ACC112 (cell line): Measurements from ENCODE around the gene ZNF276.

Source experiments
- H2AFZ ChIP-seq: fragments of 200-600 bp; sonication (generic); one replicate; pipeline ENCODE4 v1.6.0; 2017; ENCODE audit warnings: antibody characterized with exemption, low read length; ENCODE audit not compliant: unreplicated experiment
- H3K27ac ChIP-seq: fragments of 200-600 bp; sonication (generic); 2 replicates; pipeline ENCODE4 v1.5.1; 2014; ENCODE audit warnings: low read depth, mild to moderate bottlenecking, antibody characterized with exemption, low read length, moderate library complexity
- H3K27me3 ChIP-seq: fragments of 200-600 bp; sonication (generic); 2 replicates; pipeline ENCODE4 v1.6.1; 2014; ENCODE audit warnings: mild to moderate bottlenecking, antibody characterized with exemption, low read length, moderate library complexity, mixed read lengths; ENCODE audit not compliant: insufficient read depth
- H3K36me3 ChIP-seq: fragments of 200-600 bp; sonication (generic); 2 replicates; pipeline ENCODE4 v1.6.1; 2016; ENCODE audit warnings: mild to moderate bottlenecking, antibody characterized with exemption, low read length, moderate library complexity, mixed read lengths; ENCODE audit not compliant: insufficient read depth
- H3K4me1 ChIP-seq: fragments of 200-600 bp; sonication (generic); one replicate; pipeline ENCODE4 v1.6.1; 2016; ENCODE audit warnings: low read length, mixed read lengths; ENCODE audit not compliant: insufficient read depth, unreplicated experiment, control insufficient read depth
- H3K4me3 ChIP-seq: fragments of 200-600 bp; sonication (generic); 2 replicates; pipeline ENCODE4 v1.5.1; 2014; ENCODE audit warnings: mild to moderate bottlenecking, low read depth, low read length
- H3K79me2 ChIP-seq: fragments of 200-600 bp; sonication (generic); one replicate; pipeline ENCODE4 v1.6.0; 2016; ENCODE audit warnings: low read length; ENCODE audit not compliant: control insufficient read depth, unreplicated experiment, insufficient read depth

Gene ZNF276

GRCh38 chr16:89716916-89717687 lies 4.2 kb upstream of the ZNF276 start:
- H3K79me2 ChIP-seq = peaks cover 10% of the 10 kb centered on the region
- no peak overlapping the region for H3K27ac ChIP-seq
- H2AFZ ChIP-seq = no peak overlapping the region
- H3K27me3 ChIP-seq = no peaks in the 10 kb centered on the region
- no peaks in the 10 kb centered on the region for H3K36me3 ChIP-seq
- H3K4me1 ChIP-seq = peaks cover 19% of the 10 kb centered on the region
- no peak overlapping the region for H3K4me3 ChIP-seq

- peak overlapping the region; percentile 85; the same call in 1 of the 2 replicates for H3K27ac ChIP-seq
- no peak overlapping the region for H2AFZ ChIP-seq
- no peaks in the 10 kb centered on the region for H3K27me3 ChIP-seq
- H3K4me3 ChIP-seq = no peak overlapping the region
- peaks cover 18% of the 10 kb centered on the region for H3K79me2 ChIP-seq
- peaks cover 25% of the 10 kb centered on the region for H3K4me1 ChIP-seq
- H3K36me3 ChIP-seq = no peaks in the 10 kb centered on the region
These were observed 3.4 kb upstream of the ZNF276 start for GRCh38 chr16:89717688-89718505.

GRCh38 chr16:89720551-89720812 lies 855 bp upstream of the ZNF276 start:
- Histone ChIP-seq H3K4me3 (peak overlapping the region; percentile 84), H3K27ac (peak overlapping the region; percentile 85), H3K4me1 (peaks cover 38% of the 10 kb centered on the region), H3K27me3 (no peaks in the 10 kb centered on the region), H3K36me3 (peaks cover 5% of the 10 kb centered on the region; the same call in 1 of the 2 replicates), H2AFZ (peak overlapping the region; percentile 51), H3K79me2 (peaks cover 36% of the 10 kb centered on the region)

GRCh38 chr16:89721546-89722391 lies 432 bp downstream of the ZNF276 start:
- H2AFZ ChIP-seq = peak overlapping the region; percentile 20
- H3K36me3 ChIP-seq = peaks cover 5% of the 10 kb centered on the region; the same call in 1 of the 2 replicates
- no peaks in the 10 kb centered on the region for H3K27me3 ChIP-seq
- peaks cover 38% of the 10 kb centered on the region for H3K4me1 ChIP-seq
- H3K27ac ChIP-seq = peak overlapping the region; percentile 85
- H3K4me3 ChIP-seq = peak overlapping the region; percentile 84
- peaks cover 38% of the 10 kb centered on the region for H3K79me2 ChIP-seq

GRCh38 chr16:89722392-89723278 lies 1.3 kb downstream of the ZNF276 start:
- no peak overlapping the region for H2AFZ ChIP-seq
- H3K36me3 ChIP-seq = peaks cover 13% of the 10 kb centered on the region
- peaks cover 38% of the 10 kb centered on the region for H3K4me1 ChIP-seq
- H3K4me3 ChIP-seq = peak overlapping the region; percentile 84
- H3K27me3 ChIP-seq = no peaks in the 10 kb centered on the region
- H3K79me2 ChIP-seq = peaks cover 38% of the 10 kb centered on the region
- H3K27ac ChIP-seq = peak overlapping the region; percentile 85; the same call in 1 of the 2 replicates

GRCh38 chr16:89723279-89724250 lies 2.2 kb downstream of the ZNF276 start:
- peaks cover 38% of the 10 kb centered on the region for H3K79me2 ChIP-seq
- no peaks in the 10 kb centered on the region for H3K27me3 ChIP-seq
- H3K27ac ChIP-seq = no peak overlapping the region
- peaks cover 16% of the 10 kb centered on the region for H3K36me3 ChIP-seq
- peaks cover 36% of the 10 kb centered on the region for H3K4me1 ChIP-seq
- H3K4me3 ChIP-seq = peak overlapping the region; percentile 84; the same call in 1 of the 2 replicates
- H2AFZ ChIP-seq = no peak overlapping the region

GRCh38 chr16:89727406-89728120 lies 6.2 kb downstream of the ZNF276 start:
- H3K36me3 ChIP-seq = peaks cover 24% of the 10 kb centered on the region
- no peak overlapping the region for H3K27ac ChIP-seq
- H3K4me1 ChIP-seq = peaks cover 17% of the 10 kb centered on the region
- H3K79me2 ChIP-seq = peaks cover 28% of the 10 kb centered on the region
- H3K4me3 ChIP-seq = no peak overlapping the region
- no peak overlapping the region for H2AFZ ChIP-seq
- no peaks in the 10 kb centered on the region for H3K27me3 ChIP-seq

- H2AFZ ChIP-seq = no peak overlapping the region
- H3K27me3 ChIP-seq = no peaks in the 10 kb centered on the region
- H3K36me3 ChIP-seq = peaks cover 31% of the 10 kb centered on the region
- H3K79me2 ChIP-seq = peaks cover 11% of the 10 kb centered on the region
- H3K4me1 ChIP-seq = no peaks in the 10 kb centered on the region
- H3K27ac ChIP-seq = no peak overlapping the region
- H3K4me3 ChIP-seq = no peak overlapping the region
These were observed 8.0 kb downstream of the ZNF276 start for GRCh38 chr16:89729293-89729692.
